Transverse colon (tissue), 4 donors: Measurements from ENCODE around the gene ADGRG3. TPM values are rescaled to one million over a fixed set of nuclear protein-coding genes. Genes with fewer than 3 reads are reported as not detected.

Source experiments
- DNase-seq: peaks from one replicate; pipeline ENCODE4 v3.0.0-alpha.2; 2019
- H3K27ac ChIP-seq, 4 donors: fragments of 200-600 bp; sonication (generic); 2 replicates each; pipeline ENCODE4 v1.5.1; 2016 to 2018; ENCODE audit warnings: inconsistent platforms in 4 of 4
- H3K27me3 ChIP-seq: fragments of 200-600 bp; sonication (generic); 2 replicates; pipeline ENCODE4 v1.5.1; 2017; ENCODE audit warnings: inconsistent platforms
- H3K36me3 ChIP-seq, 4 donors: fragments of 200-600 bp; sonication (generic); 2 replicates each; pipeline ENCODE4 v1.5.1; 2017 to 2019; ENCODE audit warnings: inconsistent platforms in 4 of 4
- H3K4me1 ChIP-seq, 4 donors: fragments of 200-600 bp; sonication (generic); 2 replicates each; pipeline ENCODE4 v1.5.1; 2017 to 2020; ENCODE audit warnings: inconsistent platforms in 4 of 4
- H3K4me3 ChIP-seq, 4 donors: fragments of 200-600 bp; sonication (generic); 1 replicate in 1 of 4; 2 replicates in 3 of 4; pipeline versions ENCODE4 v1.5.1 to v1.6.1; 2017 to 2019; ENCODE audit warnings: inconsistent platforms in 4 of 4
- H3K9me3 ChIP-seq, 2 donors: fragments of 200-600 bp; sonication (generic); 2 replicates each; pipeline ENCODE4 v1.5.1; 2017 to 2019; ENCODE audit warnings: inconsistent platforms in 2 of 2
- CTCF ChIP-seq, 5 experiments: fragments of 200-600 bp in 3 of 5; fragments of 450-650 bp in 2 of 5; sonication (generic) in 3 of 5; IDR thresholded peaks; 1 replicate in 2 of 5; 2 replicates in 3 of 5; pipeline ENCODE4 v1.5.1; 2016 to 2017; ENCODE audit warnings: antibody characterized with exemption in 5 of 5, inconsistent platforms in 3 of 5, mild to moderate bottlenecking in 2 of 5, moderate library complexity in 1 of 5
- EP300 ChIP-seq: sonication (generic); formaldehyde crosslinking; IDR thresholded peaks from one replicate; pipeline ENCODE4 v1.6.1; 2017; ENCODE audit warnings: antibody characterized with exemption, low read depth
- POLR2A ChIP-seq: fragments of 450-650 bp; IDR thresholded peaks from one replicate; pipeline ENCODE4 v1.6.1; 2016; ENCODE audit warnings: antibody characterized with exemption, mild to moderate bottlenecking, moderate library complexity
- POLR2AphosphoS5 ChIP-seq, 3 donors: sonication (generic); formaldehyde crosslinking; IDR thresholded peaks; one replicate each; pipeline ENCODE4 v1.6.1; 2016; ENCODE audit warnings: antibody characterized with exemption in 3 of 3
- WGBS, 2 donors: methylation state at CpG; one replicate each; pipeline ENCODE4 v1.1.5; 2018; ENCODE audit warnings: low coverage in 1 of 2; 5-methylcytosine and 5-hydroxymethylcytosine counted together
- in situ Hi-C, 4 donors: fragments of 200-750 bp; cut with MboI; loops; one replicate each; pipeline versions ENCODE4 v1.15.0 to v1.15.1; 2017; ENCODE audit warnings: low sequenced_read_pairs in 3 of 4, low pct_ligation_motif_present in 1 of 4, low pct_unique_long_range_greater_than_20kb in 1 of 4
- intact Hi-C: fragments of 100-400 bp; cut with DNase I; formaldehyde crosslinking; loops from one replicate; pipeline ENCODE4 v1.15.1; 2023; ENCODE audit warnings: low total_unique reads
- total RNA-seq, 4 donors: library from RNA; depleted of rRNA; stranded (reverse); fragments of >200 nt; gene quantifications; one replicate each; pipeline ENCODE4 v1.1.0, GENCODE V29; 2016

ADGRG3 gene
- total RNA-seq, 4 donors from 2014 or later, result 1.5 to 2.7 (median 2.2) TPM; not detected in 1

- WGBS, 2 donors, result 71% methylated on average over 10 of the region's 10 CpGs; no CpG with 5 or more reads in 1 of the 2 donors
- H3K4me3 ChIP-seq, result no peak overlapping the region
- no peak overlapping the region for H3K27ac ChIP-seq
- peaks cover 12 to 23% (median 20%) of the 10 kb centered on the region in 4 donors for H3K4me1 ChIP-seq
- no peaks in the 10 kb centered on the region for H3K9me3 ChIP-seq
- H3K27me3 ChIP-seq, result peaks cover 8% of the 10 kb centered on the region
- in situ Hi-C loops (no loop called here), intact Hi-C loops (no loop called here)
- DNase-seq, result no peak
- no peak for TF ChIP-seq POLR2A
- TF ChIP-seq EP300, result no peak
- no peak for TF ChIP-seq CTCF (IDR thresholded peaks at IDR 0.05)
- no peak for TF ChIP-seq POLR2AphosphoS5 (IDR thresholded peaks at IDR 0.05)
- H3K36me3 ChIP-seq, result no peaks in the 10 kb centered on the region
These were observed 37.7 kb upstream of the ADGRG3 start for GRCh38 chr16:57630407-57630797.

GRCh38 chr16:57630931-57631845 is 36.9 kb upstream of the ADGRG3 start:
- DNase-seq, result no peak
- Histone ChIP-seq H3K4me3 (no peak overlapping the region), H3K27me3 (peaks cover 8% of the 10 kb centered on the region), H3K4me1 (peaks cover 16 to 31% (median 26%) of the 10 kb centered on the region in 4 donors), H3K9me3 (no peaks in the 10 kb centered on the region), H3K27ac (no peak overlapping the region), H3K36me3 (no peaks in the 10 kb centered on the region)
- 73 to 86% methylated on average over 10 to 21 of the region's 21 CpGs for WGBS, 2 donors
- intact Hi-C loops (no loop called here), in situ Hi-C loops (no loop called here)
- TF ChIP-seq POLR2AphosphoS5 (IDR thresholded peaks at IDR 0.05) (no peak), EP300 (no peak), POLR2A (no peak), CTCF (IDR thresholded peaks at IDR 0.05) (no peak)

- WGBS, 2 donors, result 76 to 80% methylated on average over 2 to 15 of the region's 15 CpGs
- no peak overlapping the region for H3K27ac ChIP-seq
- no peak for TF ChIP-seq CTCF (IDR thresholded peaks at IDR 0.05)
- no peaks in the 10 kb centered on the region for H3K9me3 ChIP-seq
- in situ Hi-C loops (no loop called here), intact Hi-C loops (no loop called here)
- no peak for DNase-seq
- H3K4me1 ChIP-seq, result peaks cover 16 to 39% (median 32%) of the 10 kb centered on the region in 4 donors
- H3K27me3 ChIP-seq, result peaks cover 8% of the 10 kb centered on the region
- H3K4me3 ChIP-seq, result no peak overlapping the region
- no peaks in the 10 kb centered on the region for H3K36me3 ChIP-seq
These were observed 35.5 kb upstream of the ADGRG3 start for GRCh38 chr16:57632568-57632967.

GRCh38 chr16:57633383-57634064 is 34.6 kb upstream of the ADGRG3 start:
- H3K4me3 ChIP-seq, result no peak overlapping the region
- intact Hi-C loops (no loop called here), in situ Hi-C loops (no loop called here)
- H3K9me3 ChIP-seq, result no peaks in the 10 kb centered on the region
- peak overlapping the region; percentile 72 to 84 (median 77) for H3K27ac ChIP-seq
- no peaks in the 10 kb centered on the region for H3K36me3 ChIP-seq
- DNase-seq, result no peak
- H3K4me1 ChIP-seq, result peaks cover 22 to 38% (median 32%) of the 10 kb centered on the region in 4 donors
- TF ChIP-seq CTCF (IDR thresholded peaks at IDR 0.05) (no peak), EP300 (no peak), POLR2A (no peak), POLR2AphosphoS5 (IDR thresholded peaks at IDR 0.05) (no peak)
- H3K27me3 ChIP-seq, result peaks cover 8% of the 10 kb centered on the region
- WGBS, 2 donors, result 88 to 93% methylated on average over 5 to 11 of the region's 11 CpGs
